GM13977 (cell line): ENCODE results near the gene THEM5.

Experiments used
- DNase-seq: peaks from one replicate; pipeline ENCODE4 v3.0.0; 2012; ENCODE audit warnings: low spot score
- CTCF ChIP-seq: IDR thresholded peaks from 2 replicates; pipeline ENCODE4 v1.5.1; 2012; ENCODE audit warnings: mild to moderate bottlenecking, control low read depth; ENCODE audit not compliant: insufficient read depth; ENCODE audit errors: extremely low read depth, missing control alignments
- in situ Hi-C: fragments of 300-500 bp; cut with MboI; formaldehyde crosslinking; loops from one replicate; pipeline ENCODE4 v1.12.0; 2022; ENCODE audit warnings: low sequenced_read_pairs, low pct_unique_long_range_greater_than_20kb, mixed read lengths, inconsistent platforms; ENCODE audit not compliant: unreplicated experiment

The THEM5 gene

GRCh38 chr1:151829352-151830046 is 24.0 kb downstream of the THEM5 start:
- DNase-seq: no peak
- in situ Hi-C loops: no loop called here
- TF ChIP-seq CTCF: no peak

GRCh38 chr1:151828921-151829320 is 24.6 kb downstream of the THEM5 start:
- in situ Hi-C loops: no loop called here
- TF ChIP-seq CTCF: no peak
- no peak for DNase-seq

GRCh38 chr1:151827853-151828252 is 25.7 kb downstream of the THEM5 start:
- TF ChIP-seq CTCF: no peak
- in situ Hi-C loops: no loop called here

GRCh38 chr1:151825751-151826660 is 27.5 kb downstream of the THEM5 start:
- in situ Hi-C loops: no loop called here
- TF ChIP-seq CTCF: no peak
- DNase-seq: no peak

More at GRCh38 chr1:151827853-151828252, 25.7 kb downstream of the THEM5 start:
- DNase-seq: no peak

- no peak for TF ChIP-seq CTCF
- in situ Hi-C loops: no loop called here
- DNase-seq: no peak
Measured at GRCh38 chr1:151825204-151825603, 28.3 kb downstream of the THEM5 start.

- DNase-seq: no peak
- no peak for TF ChIP-seq CTCF
- in situ Hi-C loops: no loop called here
Measured at GRCh38 chr1:151823175-151823574, 30.3 kb downstream of the THEM5 start.
